ENCODE data around the gene PNMA5. TPM values are rescaled to one million over a fixed set of nuclear protein-coding genes. Genes with fewer than 3 reads are reported as not detected.

PNMA5 gene
- total RNA-seq, 1 experiment from 2014 or later: not detected

GRCh38 chrX:152958524-152959465 is 35.1 kb downstream of the PNMA5 start:
- TF ChIP-seq EZH2phosphoT487 (IDR thresholded peaks at IDR 0.05; ENCODE audit: borderline replicate concordance, low read length) (no peak), EZH2 (IDR thresholded peaks at IDR 0.05; ENCODE audit: low read length, unreplicated experiment) (no peak)
- TF ChIP-seq, protein P1, sequence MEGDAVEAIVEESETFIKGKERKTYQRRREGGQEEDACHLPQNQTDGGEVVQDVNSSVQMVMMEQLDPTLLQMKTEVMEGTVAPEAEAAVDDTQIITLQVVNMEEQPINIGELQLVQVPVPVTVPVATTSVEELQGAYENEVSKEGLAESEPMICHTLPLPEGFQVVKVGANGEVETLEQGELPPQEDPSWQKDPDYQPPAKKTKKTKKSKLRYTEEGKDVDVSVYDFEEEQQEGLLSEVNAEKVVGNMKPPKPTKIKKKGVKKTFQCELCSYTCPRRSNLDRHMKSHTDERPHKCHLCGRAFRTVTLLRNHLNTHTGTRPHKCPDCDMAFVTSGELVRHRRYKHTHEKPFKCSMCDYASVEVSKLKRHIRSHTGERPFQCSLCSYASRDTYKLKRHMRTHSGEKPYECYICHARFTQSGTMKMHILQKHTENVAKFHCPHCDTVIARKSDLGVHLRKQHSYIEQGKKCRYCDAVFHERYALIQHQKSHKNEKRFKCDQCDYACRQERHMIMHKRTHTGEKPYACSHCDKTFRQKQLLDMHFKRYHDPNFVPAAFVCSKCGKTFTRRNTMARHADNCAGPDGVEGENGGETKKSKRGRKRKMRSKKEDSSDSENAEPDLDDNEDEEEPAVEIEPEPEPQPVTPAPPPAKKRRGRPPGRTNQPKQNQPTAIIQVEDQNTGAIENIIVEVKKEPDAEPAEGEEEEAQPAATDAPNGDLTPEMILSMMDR (conservative IDR thresholded peaks at IDR 0.05; ENCODE audit: low read depth, low read length): peak; percentile 76
- intact Hi-C loops (cut with micrococcal nuclease): no loop called here
- H3F3A ChIP-seq (ENCODE audit: low read length, unreplicated experiment): no peaks in the 10 kb centered on the region
- DNase-seq (peak; percentile 64), ATAC-seq (peak; percentile 35; the same call in 1 of the 2 replicates)
- BruUV-seq (replicated peaks): no TSS peak
- no peak overlapping the region for H3K9ac ChIP-seq (ENCODE audit: low read length)
- no peak overlapping the region for H3K27ac ChIP-seq (ENCODE audit: low read length)
- peaks cover 13% of the 10 kb centered on the region; the same call in 1 of the 2 replicates for H3K36me3 ChIP-seq (ENCODE audit: low read depth, low read length)
- no peaks in the 10 kb centered on the region for H3K9me3 ChIP-seq (ENCODE audit: low read length)
- no peaks in the 10 kb centered on the region for H3K79me2 ChIP-seq (ENCODE audit: low read length)
- ChIA-PET POLR2A (ENCODE audit: unreplicated experiment) (no interaction called here), CTCF (no interaction called here)
- no peaks in the 10 kb centered on the region for H3K9me2 ChIP-seq (replicated peaks; ENCODE audit: low read length)
- no peaks in the 10 kb centered on the region for H3K27me3 ChIP-seq (ENCODE audit: low read length)
- peak overlapping the region; percentile 43; the same call in 1 of the 2 replicates for H2AFZ ChIP-seq (ENCODE audit: low read length)
- H3K4me2 ChIP-seq (ENCODE audit: low read length): no peak overlapping the region
- H3K4me3 ChIP-seq (ENCODE audit: low read length): no peak overlapping the region
- H4K20me1 ChIP-seq (ENCODE audit: low read length): no peaks in the 10 kb centered on the region
- no peaks in the 10 kb centered on the region for H3K4me1 ChIP-seq (ENCODE audit: insufficient read depth, low read length)

- no peaks in the 10 kb centered on the region for H3K79me2 ChIP-seq (ENCODE audit: low read length)
- no peaks in the 10 kb centered on the region for H3K9me3 ChIP-seq (ENCODE audit: low read length)
- DNase-seq (peak; percentile 23), ATAC-seq (no peak)
- H2AFZ ChIP-seq (ENCODE audit: low read length): no peak overlapping the region
- ChIA-PET POLR2A (ENCODE audit: unreplicated experiment) (no interaction called here), CTCF (no interaction called here)
- BruUV-seq (replicated peaks): no TSS peak
- H3K4me1 ChIP-seq (ENCODE audit: insufficient read depth, low read length): no peaks in the 10 kb centered on the region
- no peak overlapping the region for H3K27ac ChIP-seq (ENCODE audit: low read length)
- no peaks in the 10 kb centered on the region for H3F3A ChIP-seq (ENCODE audit: low read length, unreplicated experiment)
- no peaks in the 10 kb centered on the region for H4K20me1 ChIP-seq (ENCODE audit: low read length)
- no peak for TF ChIP-seq EZH2 (IDR thresholded peaks at IDR 0.05; ENCODE audit: low read length, unreplicated experiment)
- TF ChIP-seq, protein P1 (conservative IDR thresholded peaks at IDR 0.05; ENCODE audit: low read depth, low read length): no peak
- no peak for TF ChIP-seq EZH2phosphoT487 (IDR thresholded peaks at IDR 0.05; ENCODE audit: borderline replicate concordance, low read length)
- no peak overlapping the region for H3K4me3 ChIP-seq (ENCODE audit: low read length)
- peaks cover 15% of the 10 kb centered on the region; the same call in 1 of the 2 replicates for H3K36me3 ChIP-seq (ENCODE audit: low read depth, low read length)
- H3K9me2 ChIP-seq (replicated peaks; ENCODE audit: low read length): no peaks in the 10 kb centered on the region
- intact Hi-C loops (cut with micrococcal nuclease): no loop called here
- no peak overlapping the region for H3K9ac ChIP-seq (ENCODE audit: low read length)
- no peak overlapping the region for H3K4me2 ChIP-seq (ENCODE audit: low read length)
- no peaks in the 10 kb centered on the region for H3K27me3 ChIP-seq (ENCODE audit: low read length)
Measured at GRCh38 chrX:152958047-152958446, 35.9 kb downstream of the PNMA5 start.

DNA sequence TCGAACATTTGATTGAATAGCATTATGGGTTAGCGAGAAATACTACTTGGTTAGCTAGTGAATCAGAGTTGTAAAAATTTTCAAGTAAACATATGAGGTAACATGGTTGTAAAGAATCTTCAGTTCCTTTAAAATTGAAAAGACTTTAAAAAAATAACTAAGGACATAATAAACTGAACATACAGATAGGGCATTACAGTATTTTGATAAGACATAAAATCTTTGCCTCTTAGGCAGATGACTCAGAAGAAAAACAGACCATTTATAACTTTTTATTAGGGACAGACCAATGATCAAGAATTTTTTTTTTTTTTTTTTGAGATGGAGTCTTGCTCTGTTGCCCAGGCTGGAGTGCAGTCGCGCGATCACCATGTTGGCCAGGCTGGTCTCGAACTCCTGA is 43.1 kb downstream of the PNMA5 start:
- Histone ChIP-seq H3K4me2 (ENCODE audit: low read length) (no peak overlapping the region), H3K9me3 (ENCODE audit: low read length) (no peaks in the 10 kb centered on the region), H3K9ac (ENCODE audit: low read length) (no peak overlapping the region), H3K9me2 (replicated peaks; ENCODE audit: low read length) (no peaks in the 10 kb centered on the region), H3K27me3 (ENCODE audit: low read length) (no peaks in the 10 kb centered on the region), H3F3A (ENCODE audit: low read length, unreplicated experiment) (no peaks in the 10 kb centered on the region), H3K4me1 (ENCODE audit: insufficient read depth, low read length) (no peaks in the 10 kb centered on the region), H2AFZ (ENCODE audit: low read length) (no peak overlapping the region), H3K79me2 (ENCODE audit: low read length) (no peaks in the 10 kb centered on the region), H3K4me3 (ENCODE audit: low read length) (no peak overlapping the region), H3K27ac (ENCODE audit: low read length) (no peak overlapping the region), H3K36me3 (ENCODE audit: low read depth, low read length) (peaks cover 16% of the 10 kb centered on the region), H4K20me1 (ENCODE audit: low read length) (no peaks in the 10 kb centered on the region)
- DNase-seq (no peak), ATAC-seq (peak; percentile 57)
- ChIA-PET POLR2A (ENCODE audit: unreplicated experiment) (no interaction called here), CTCF (no interaction called here)
- TF ChIP-seq, protein P1 (conservative IDR thresholded peaks at IDR 0.05; ENCODE audit: low read depth, low read length): no peak
- TF ChIP-seq EZH2phosphoT487 (IDR thresholded peaks at IDR 0.05; ENCODE audit: borderline replicate concordance, low read length) (no peak), EZH2 (IDR thresholded peaks at IDR 0.05; ENCODE audit: low read length, unreplicated experiment) (no peak)
- intact Hi-C loops (cut with micrococcal nuclease): no loop called here
- no TSS peak for BruUV-seq (replicated peaks)

All from PC-3 (cell line).